Kidney (tissue), 14 donors: Measurements from ENCODE around the gene OLFML2B. TPM values are rescaled to one million over a fixed set of nuclear protein-coding genes. Genes with fewer than 3 reads are reported as not detected.
"Not testable (repeated sequence)": the region's sequence is repeated elsewhere in the genome, so short reads cannot be mapped to it uniquely, and the experiment has no call there.

Source experiments
- DNase-seq, 5 donors: peaks; one replicate each; pipeline ENCODE4 v3.0.0-alpha.2; 2013 to 2020
- FAIRE-seq: peaks from 2 replicates; lab custom pipeline; 2012; peaks lifted over from hg19 to GRCh38; lab: Jason Lieb, UNC
- H3K27ac ChIP-seq, 2 donors: one replicate each; pipeline ENCODE4 v1.7.0; 2013; ENCODE audit warnings: low read depth in 2 of 2, low read length in 2 of 2, inconsistent platforms in 1 of 2
- H3K27me3 ChIP-seq: one replicate; pipeline ENCODE4 v1.7.1; 2013; ENCODE audit warnings: low read length, inconsistent platforms; ENCODE audit not compliant: control insufficient read depth, insufficient read depth
- H3K36me3 ChIP-seq, 3 donors: one replicate each; pipeline versions ENCODE4 v1.7.0 to v1.7.1; 2013; ENCODE audit warnings: low read length in 3 of 3, control low read depth in 1 of 3, inconsistent platforms in 1 of 3; ENCODE audit not compliant: insufficient read depth in 3 of 3, control insufficient read depth in 2 of 3
- H3K4me1 ChIP-seq, 3 donors: one replicate each; pipeline versions ENCODE4 v1.7.0 to v1.7.1; 2013; ENCODE audit warnings: low read length in 3 of 3, inconsistent platforms in 1 of 3, low read depth in 1 of 3; ENCODE audit not compliant: control insufficient read depth in 2 of 3, insufficient read depth in 2 of 3
- H3K4me3 ChIP-seq, 3 donors: one replicate each; pipeline versions ENCODE4 v1.7.0 to v1.8.1; 2013; ENCODE audit warnings: low read length in 3 of 3, control low read depth in 1 of 3, inconsistent platforms in 1 of 3
- H3K9ac ChIP-seq, 3 donors: one replicate each; pipeline versions ENCODE4 v1.7.0 to v1.7.1; 2013; ENCODE audit warnings: low read length in 3 of 3, control low read depth in 1 of 3, inconsistent platforms in 1 of 3
- H3K9me3 ChIP-seq, 3 donors: one replicate each; pipeline versions ENCODE4 v1.7.0 to v1.7.1; 2013; ENCODE audit warnings: low read length in 3 of 3, control low read depth in 1 of 3, inconsistent platforms in 1 of 3; ENCODE audit not compliant: control insufficient read depth in 2 of 3, insufficient read depth in 1 of 3
- intact Hi-C: fragments of 100-400 bp; cut with DNase I; formaldehyde crosslinking; loops from one replicate; pipeline ENCODE4 v1.11.1; 2022
- polyA plus RNA-seq: library from polyadenylated mRNA; stranded (reverse); fragments of 350-450 nt; fragmentation: Illumina TruSeq; extraction: RNeasy Lipid Tissue Mini Kit (QIAGEN cat#74804); gene quantifications from one replicate; pipeline ENCODE4 v1.2.3, GENCODE V29; 2014; ENCODE audit warnings: low read depth, low replicate concordance; ENCODE audit not compliant: insufficient read depth
- total RNA-seq: library from RNA; stranded (reverse); fragmentation: NEBNext Ultra II Directional; extraction: Animal tissue kit (Norgen Biotek cat#: 25700); gene quantifications from one replicate; pipeline ENCODE4 v1.2.1, GENCODE V29; 2021
- TF ChIP-seq, protein P1 (sequence below): IDR thresholded peaks from 3 replicates; pipeline ENCODE4 v1.5.1; 2012; ENCODE audit warnings: mild to moderate bottlenecking, moderate library complexity, borderline replicate concordance; ENCODE audit not compliant: insufficient read depth; ENCODE audit errors: extremely low read depth
- donor health status: control.
- donor health status: control.
- donor health status: control.
- donor health status: control.
- donor health status: control.
- donor health status: DM: yes; HTN: yes; CAD: no.
- donor health status: Normal renal cell carcinoma (clear cell type).

OLFML2B gene
- total and polyA plus RNA-seq, 2 donors from 2014 or later: 2.9 to 6.7 TPM

DNA sequence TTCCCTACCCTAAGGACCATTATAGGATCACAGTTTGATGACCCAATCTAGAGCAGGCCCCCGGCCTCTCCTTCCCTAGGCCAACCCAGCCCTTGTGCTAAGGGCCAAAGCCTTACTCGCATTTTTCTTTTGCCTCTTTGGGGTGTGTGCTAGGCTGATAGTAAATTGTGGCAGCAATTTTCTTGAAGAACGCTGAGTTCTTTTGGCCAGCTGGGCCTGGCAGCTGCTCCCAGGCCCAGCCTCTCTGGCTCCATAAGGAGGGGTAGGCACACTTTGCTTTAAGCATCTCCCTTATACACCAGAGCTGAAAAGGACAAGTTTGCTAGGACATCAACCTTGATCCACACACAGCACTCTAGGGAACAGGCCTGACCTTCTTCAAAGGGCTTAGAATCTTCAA, 4.2 kb downstream of the OLFML2B start:
- FAIRE-seq (no peak), DNase-seq (peak in 1 of 5 donors; percentile 33)
- Histone ChIP-seq H3K9me3 (no peaks in the 10 kb centered on the region), H3K4me1 (peaks cover 0 to 14% (median 9%) of the 10 kb centered on the region in 3 donors), H3K36me3 (no peaks in the 10 kb centered on the region), H3K4me3 (no peak overlapping the region), H3K27ac (no peak overlapping the region), H3K27me3 (no peaks in the 10 kb centered on the region), H3K9ac (no peak overlapping the region)
- intact Hi-C loops: no loop called here
- TF ChIP-seq, protein P1, sequence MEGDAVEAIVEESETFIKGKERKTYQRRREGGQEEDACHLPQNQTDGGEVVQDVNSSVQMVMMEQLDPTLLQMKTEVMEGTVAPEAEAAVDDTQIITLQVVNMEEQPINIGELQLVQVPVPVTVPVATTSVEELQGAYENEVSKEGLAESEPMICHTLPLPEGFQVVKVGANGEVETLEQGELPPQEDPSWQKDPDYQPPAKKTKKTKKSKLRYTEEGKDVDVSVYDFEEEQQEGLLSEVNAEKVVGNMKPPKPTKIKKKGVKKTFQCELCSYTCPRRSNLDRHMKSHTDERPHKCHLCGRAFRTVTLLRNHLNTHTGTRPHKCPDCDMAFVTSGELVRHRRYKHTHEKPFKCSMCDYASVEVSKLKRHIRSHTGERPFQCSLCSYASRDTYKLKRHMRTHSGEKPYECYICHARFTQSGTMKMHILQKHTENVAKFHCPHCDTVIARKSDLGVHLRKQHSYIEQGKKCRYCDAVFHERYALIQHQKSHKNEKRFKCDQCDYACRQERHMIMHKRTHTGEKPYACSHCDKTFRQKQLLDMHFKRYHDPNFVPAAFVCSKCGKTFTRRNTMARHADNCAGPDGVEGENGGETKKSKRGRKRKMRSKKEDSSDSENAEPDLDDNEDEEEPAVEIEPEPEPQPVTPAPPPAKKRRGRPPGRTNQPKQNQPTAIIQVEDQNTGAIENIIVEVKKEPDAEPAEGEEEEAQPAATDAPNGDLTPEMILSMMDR: no peak

- TF ChIP-seq, protein P1: no peak
- H3K9ac ChIP-seq: no peak overlapping the region
- H3K27me3 ChIP-seq: no peaks in the 10 kb centered on the region
- H3K36me3 ChIP-seq: no peaks in the 10 kb centered on the region
- H3K27ac ChIP-seq: no peak overlapping the region
- peaks cover 0 to 10% (median 9%) of the 10 kb centered on the region in 3 donors for H3K4me1 ChIP-seq
- intact Hi-C loops: no loop called here
- H3K4me3 ChIP-seq: no peak overlapping the region
- no peak for FAIRE-seq
- no peaks in the 10 kb centered on the region for H3K9me3 ChIP-seq
- peak in 2 of 5 donors; percentile 26 to 49 for DNase-seq
Observed at GRCh38 chr1:162019006-162019405, 4.7 kb downstream of the OLFML2B start.

- intact Hi-C loops: no loop called here
Observed at GRCh38 chr1:162018418-162018817, 5.3 kb downstream of the OLFML2B start.

GRCh38 chr1:162017791-162018190, 5.9 kb downstream of the OLFML2B start:
- DNase-seq, H3K27me3 ChIP-seq, H3K36me3 ChIP-seq, FAIRE-seq, intact Hi-C loops, H3K9ac ChIP-seq, H3K9me3 ChIP-seq, H3K4me3 ChIP-seq, H3K27ac ChIP-seq: not testable (repeated sequence)
- H3K4me1 ChIP-seq: peaks cover 0 to 10% (median 5%) of the 10 kb centered on the region in 3 donors

More at GRCh38 chr1:162018418-162018817, 5.3 kb downstream of the OLFML2B start:
- TF ChIP-seq, protein P1: no peak
- no peak overlapping the region for H3K4me3 ChIP-seq
- no peak overlapping the region for H3K9ac ChIP-seq
- DNase-seq: peak in 1 of 5 donors; percentile 29
- H3K9me3 ChIP-seq: no peaks in the 10 kb centered on the region
- H3K27ac ChIP-seq: no peak overlapping the region
- H3K36me3 ChIP-seq: no peaks in the 10 kb centered on the region
- peaks cover 0 to 10% (median 8%) of the 10 kb centered on the region in 3 donors for H3K4me1 ChIP-seq
- FAIRE-seq: no peak
- H3K27me3 ChIP-seq: no peaks in the 10 kb centered on the region
